HL-60/S4 (cell line): ENCODE results near the gene MOGAT3.

ENCODE experiments used
- in situ Hi-C: fragments of 300-500 bp; cut with MboI; formaldehyde crosslinking; loops from 2 replicates; pipeline ENCODE4 v1.14.3; 2022; ENCODE audit warnings: low sequenced_read_pairs

Gene MOGAT3

DNA sequence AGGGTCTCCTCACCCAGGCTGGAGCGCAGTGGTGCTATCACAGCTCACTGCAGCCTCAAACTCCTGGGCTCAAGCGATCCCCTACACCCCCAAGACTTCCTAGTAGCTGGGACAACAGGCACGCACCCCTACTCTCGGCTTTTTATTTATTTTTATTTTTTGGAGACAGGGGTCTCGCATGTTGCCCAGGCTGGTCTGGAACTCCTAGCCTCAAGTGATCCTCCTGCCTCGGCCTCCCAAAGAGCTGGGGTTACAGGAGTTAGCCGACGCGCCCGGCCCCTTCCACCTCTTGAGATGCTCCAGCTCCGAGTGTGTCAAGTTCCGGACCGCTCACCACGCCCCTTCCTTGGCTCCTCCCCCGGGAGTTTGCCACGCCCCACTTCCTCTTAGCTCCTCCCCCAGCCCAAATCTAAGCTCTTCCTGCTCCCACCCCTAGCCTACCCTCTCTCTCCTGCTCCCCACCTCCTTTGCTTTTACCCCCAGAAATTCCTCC, 27.0 kb downstream of the MOGAT3 start:
- in situ Hi-C loops, result no loop called here

DNA sequence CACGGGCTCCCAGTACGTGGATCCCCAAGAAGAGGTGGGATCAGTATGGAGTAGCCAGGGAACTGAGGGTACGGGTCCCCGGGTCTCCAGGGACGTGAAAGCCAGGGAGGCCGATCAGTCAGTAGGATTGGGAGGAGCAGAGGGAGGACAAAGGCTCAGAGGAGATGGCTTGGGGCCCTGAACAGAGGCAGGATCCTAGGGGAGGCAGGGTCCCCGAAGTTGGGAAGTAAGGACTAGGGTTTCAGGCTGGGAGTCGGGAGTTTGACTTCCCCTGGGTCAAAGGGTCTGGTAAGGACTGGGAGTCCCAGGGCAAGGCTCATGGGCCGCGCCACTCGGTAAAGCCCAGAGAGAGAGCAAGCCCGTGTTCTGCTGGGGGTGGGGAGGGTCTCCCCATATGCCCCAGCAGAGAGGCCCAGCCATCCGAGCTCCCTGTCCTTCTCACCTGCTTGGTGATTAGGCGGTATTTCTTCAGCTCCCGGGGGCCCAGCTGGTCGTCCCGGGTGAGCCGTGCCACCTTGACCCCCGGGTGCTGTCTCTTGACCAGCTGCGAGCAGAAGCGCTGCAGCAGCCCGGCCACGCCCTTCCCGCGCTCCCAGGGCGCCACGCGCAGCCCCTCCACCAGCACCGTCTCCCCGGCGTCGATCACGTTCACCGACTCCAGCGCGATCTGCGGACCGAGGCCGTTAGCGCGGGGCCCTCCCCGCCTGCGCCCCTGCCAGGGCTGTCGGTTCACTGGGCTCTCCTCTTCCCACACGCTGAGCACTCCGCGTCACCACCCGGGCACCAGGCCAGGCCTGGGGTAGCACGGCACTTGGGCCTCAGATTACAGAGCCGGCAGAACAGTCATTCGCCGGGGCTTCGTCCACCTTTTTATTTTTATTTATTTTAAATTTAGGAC, 27.7 kb downstream of the MOGAT3 start:
- in situ Hi-C loops, result no loop called here

DNA sequence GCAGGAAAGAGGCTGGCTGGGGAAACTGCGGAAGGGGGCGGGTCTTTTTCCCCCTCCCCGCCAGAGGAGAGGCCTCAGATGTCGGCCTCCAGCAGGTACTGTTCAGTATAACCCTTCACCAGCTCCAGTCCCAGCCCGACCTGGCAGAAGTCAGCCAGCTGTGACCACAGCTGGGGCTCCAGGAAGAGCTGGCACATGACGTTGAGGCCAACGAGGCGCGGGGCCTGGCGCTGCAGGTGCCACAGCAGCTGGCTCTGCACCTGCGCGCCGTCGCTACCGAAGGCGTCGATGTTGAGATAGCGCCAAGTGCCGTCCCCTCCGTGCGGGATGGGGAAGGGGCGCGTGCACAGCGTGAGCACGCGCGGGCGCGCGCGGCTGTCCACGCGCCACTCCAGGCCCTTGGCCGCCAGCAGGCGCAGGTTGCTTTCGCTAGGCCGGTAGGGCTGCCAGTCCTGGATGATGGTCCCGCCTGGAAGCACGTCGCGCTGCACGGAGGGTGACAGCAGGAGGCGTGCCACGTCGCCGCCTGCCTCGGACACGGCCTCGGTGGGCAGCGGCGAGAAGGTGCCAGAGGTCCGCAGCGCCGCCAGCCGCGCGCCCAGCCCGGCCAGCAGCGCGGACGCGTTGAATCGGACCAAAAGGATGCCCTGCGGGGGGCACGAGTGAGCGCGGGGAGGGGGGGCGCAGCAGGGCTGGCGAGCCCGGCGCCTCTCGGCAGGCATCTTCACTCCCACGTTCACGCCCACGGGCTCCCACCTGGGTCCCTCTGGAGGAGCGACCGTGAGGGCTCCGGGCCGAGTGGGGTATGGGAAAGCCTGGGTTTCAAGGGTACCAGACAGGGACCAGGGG, 28.6 kb downstream of the MOGAT3 start:
- in situ Hi-C loops, result no loop called here

DNA sequence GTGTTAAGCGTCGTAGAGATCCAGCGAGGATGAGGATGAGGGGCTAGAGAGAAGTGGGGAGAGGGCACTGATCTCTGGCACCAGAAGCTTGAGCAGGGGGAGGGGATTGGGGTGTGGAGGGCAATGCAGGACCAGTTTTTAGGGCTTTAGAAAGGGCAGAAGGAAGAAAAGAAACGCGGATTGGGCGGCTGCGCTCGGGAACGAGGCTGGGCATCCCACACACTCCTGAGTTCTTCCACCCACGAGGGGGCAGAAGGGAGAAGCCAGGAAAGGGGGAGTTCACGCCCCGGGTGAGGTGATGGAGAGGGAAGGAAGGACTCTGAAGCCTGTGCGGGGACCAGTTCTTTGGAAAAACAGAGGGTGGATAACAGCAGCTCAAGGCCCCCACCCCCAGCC, 29.4 kb downstream of the MOGAT3 start:
- in situ Hi-C loops, result no loop called here

DNA sequence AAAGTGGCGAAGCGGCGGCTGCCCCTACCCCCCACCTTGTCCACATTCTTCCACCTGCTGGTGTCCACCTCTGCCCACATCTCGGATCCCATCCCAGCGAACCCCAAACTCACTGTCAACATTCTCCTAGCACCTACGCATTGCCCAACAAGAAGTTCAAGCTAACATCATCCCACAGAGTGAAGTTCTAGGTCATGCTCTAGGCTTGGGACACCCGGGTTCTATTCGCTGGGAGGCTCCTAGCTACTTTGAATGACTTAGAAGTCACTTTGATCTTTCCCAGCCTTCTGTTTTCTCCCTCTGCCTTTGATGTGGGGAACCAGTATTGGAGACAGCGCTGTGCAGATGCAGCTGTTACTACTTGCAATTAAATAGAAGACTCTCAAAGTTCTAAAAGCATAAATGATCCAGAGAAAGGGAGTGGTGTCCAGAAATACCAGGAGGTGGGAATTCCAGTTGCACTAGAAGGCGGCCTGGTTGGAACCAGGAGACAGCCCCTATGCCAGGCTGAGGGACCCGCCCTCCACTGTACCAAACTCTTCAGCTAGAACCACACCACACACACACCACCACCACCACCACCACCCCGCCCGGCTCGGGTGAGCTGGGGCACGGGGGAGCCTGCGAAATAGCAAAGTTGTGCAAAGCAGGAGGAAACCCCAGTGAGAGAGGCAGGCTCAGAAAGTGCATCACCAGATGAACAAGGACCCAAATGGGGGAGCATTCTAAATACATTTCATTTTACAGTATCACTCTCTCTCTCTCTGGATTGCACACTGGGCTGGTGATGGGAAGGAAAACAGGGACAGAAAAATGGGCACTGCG, 30.0 kb downstream of the MOGAT3 start:
- in situ Hi-C loops, result no loop called here

DNA sequence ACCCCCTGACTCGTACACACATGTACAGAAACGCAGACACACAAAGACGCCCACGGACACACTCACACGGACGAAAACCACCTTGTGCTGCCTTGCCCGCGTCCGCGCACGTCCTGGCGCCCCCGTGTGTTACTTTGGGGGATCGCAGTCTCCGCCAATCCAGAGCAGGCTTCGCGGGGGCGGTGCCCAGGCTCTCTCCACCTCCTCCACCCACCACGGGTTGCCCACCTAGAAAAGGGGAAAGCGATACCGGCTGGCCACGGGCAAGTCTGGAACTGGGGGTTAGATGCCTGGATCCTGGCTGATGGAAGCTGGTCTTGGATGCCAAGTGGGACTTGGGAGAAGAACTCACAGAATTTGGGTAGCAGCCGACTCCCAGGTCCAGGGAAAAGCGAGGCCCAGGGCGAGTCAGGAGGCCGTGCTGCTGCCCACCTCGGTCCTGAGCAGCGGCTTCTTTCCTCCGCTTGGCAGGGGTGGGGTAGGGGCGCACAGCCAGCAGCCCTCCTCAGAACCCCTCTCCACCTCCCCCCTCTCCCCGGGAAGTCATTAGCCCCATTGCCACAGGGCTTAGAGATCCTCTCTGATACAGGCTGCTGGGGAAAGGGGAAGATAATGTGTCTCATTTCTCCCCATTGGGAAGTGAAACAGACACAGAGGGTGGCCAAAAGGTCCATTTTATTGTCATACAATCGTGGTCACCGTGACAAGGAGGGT, 30.8 kb downstream of the MOGAT3 start:
- in situ Hi-C loops, result no loop called here

DNA sequence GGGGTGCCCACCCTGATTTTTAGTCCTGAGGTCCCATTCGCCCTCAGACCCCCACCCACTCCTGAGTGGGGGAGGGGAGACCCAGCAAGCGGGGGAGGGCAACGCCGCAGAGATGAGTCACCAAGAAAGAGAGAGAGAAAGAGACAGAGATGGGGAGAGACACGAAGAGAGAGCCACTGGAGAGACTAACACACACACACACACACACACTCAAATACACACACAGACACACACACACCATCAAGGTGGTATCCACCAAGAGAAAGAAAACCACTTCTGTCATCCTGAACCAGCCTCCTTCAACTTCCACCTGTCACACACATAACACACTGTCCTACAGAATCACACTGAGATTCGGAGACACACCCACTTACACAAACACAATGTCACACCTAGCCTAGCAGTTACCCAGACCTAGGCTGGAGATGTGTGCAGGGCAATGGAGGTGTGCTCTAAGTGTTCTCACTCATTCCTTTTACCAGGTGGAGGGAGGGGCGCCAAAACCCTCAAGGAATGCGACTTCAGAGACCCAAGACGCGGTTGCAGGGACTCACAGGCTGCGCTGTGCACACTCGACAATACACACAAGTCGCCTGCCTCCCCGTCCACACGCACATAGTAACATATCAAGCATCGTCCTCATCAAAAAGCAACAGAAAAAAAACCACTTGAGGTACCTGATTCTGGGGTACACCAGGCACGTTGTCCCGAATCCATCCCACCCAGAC, 31.6 kb downstream of the MOGAT3 start:
- in situ Hi-C loops, result no loop called here

DNA sequence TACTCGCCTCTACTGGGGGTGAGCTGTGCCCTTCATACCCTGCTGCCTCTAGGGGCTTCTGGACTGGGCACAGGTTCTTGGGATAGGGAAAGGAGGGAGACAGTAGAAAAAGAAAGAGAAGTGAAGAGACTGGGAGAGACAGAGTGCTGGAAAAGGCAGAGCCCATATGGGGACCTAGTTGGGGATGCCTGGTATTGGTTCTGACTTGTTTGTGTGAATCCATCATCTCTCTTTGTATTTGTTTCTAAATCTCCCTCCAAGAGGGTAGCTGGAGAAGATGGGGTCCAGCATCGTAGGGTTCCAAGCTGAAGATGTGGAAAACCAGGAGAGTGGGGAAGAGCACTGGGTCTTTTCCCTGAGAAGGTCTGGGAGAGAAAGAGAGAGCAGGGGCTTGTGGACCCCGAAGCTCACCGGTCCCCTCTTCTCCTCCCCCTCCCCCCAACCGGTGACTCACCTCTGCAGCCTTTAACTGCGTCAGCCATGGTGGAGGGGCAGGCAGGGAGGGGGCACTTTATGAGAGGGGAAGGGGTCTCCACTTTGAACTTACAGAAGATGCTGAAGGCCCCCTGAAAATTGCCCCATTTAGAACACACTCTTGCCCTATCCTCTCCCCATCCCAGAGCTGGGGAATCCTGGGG, 32.3 kb downstream of the MOGAT3 start:
- in situ Hi-C loops, result no loop called here

DNA sequence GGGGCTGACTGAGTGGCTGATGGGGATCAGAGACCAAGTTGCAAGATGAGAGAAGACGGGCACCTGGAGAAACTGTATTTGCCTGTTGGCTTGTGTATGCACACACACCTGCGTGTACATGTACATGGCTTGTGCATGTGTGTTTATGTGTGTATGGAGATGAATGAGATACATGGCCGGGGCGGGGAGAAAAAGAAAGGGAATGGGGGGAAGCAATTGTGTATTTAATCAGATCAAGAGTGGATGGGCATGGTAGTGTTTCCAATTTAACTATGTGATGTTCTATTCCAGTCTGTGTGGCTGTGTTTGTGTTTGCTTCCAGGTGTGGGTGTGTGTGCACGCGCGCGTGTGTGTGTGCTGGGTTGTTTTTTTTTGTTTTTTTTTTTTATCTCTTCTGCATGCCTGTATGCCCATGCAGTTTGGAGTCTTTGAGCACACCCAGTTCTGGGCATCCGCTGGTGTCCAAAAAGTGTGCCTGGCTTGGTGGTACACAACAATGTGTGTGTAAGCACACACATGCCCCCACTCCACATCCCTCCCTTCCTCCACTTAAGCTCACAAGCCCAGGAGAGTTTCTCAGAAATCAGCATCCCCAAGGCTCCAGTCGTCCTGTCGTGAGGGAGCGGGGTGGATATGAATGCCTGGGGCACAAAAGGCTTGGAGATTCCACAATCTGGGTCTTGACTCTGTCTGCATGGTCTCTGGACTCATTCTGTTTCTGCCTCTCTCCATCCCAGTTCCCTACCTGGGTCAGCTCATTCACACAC, 33.0 kb downstream of the MOGAT3 start:
- in situ Hi-C loops, result no loop called here

DNA sequence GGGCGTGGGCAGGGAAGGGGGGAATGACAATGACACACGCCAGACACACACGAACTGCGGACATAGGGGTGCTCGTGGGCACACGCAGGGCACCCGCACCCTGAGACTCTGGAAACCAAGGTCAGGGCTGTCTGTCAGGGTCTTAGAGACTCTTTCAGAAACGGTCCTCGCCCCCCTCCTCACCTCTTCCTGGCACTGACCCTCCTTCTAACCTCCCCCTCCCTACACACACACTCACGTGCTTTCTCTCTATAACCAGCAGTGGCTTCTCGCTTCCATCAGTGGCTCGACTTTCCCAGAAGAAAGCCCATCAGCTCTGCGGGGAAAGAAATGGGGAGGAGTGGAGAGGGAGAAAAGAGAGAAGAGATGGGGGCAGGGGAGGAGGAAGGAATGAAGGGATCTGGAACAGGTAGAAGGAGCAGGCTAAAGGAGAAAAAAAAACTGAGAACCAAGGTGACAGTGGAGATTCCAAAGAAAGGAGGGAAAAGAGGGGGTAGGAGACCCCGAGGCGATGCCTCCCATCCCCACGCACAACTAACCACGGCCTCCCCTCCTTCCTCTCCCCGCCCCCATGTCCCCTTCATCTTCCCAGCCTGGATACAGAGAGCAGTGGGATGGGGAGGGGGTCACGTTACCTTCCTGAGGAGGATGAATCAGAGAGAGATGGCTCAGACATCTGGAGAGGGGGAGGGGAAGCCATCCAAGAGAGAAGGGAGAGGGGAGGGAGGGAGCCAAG, 33.8 kb downstream of the MOGAT3 start:
- in situ Hi-C loops, result no loop called here

DNA sequence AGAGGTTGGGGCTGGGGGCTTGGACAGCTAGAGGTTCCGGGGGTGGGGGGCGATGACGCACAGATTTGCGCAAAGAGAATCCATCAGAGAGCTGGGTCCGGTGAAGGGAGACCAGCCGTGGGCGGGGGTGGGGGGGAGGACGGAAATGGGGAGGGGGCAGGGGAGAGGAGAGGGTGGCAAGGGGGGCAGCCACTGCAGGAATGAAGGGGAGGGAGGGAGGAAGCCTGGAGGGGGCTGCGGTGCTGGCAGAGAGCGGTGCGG, 34.3 kb downstream of the MOGAT3 start:
- in situ Hi-C loops, result no loop called here

DNA sequence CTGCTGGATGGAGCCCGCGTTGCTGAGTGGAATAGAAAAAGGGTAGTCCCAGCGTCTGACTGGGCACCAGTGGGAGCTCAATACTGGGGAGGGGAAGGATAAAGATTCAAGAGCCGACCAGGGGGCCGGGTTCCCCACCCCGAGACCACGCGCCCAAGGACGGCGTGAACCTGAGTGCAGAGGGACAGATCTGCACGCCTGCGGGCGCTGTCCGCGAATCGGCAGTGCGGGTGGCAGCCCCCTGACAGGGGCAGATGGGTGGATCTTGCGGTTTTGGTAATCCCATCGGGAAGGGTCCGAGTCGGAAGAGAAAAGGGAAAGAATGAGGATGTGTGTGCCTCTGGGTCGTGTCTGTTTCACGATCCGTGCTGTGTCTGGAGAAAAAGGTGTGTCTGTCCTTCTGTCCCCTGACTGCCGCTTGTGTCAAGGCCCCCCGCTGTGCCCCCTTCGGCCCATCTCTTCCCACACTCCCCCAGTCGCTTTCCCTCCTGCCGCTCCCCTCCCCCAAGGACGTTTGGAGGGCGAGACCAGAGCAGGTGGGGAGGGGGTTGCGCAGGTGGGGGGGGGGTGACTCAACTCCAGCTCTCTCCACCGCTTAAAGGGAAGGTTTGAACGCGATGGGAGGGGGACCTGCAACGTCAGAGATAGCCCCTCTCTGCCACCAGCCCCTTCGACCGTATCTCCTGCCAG, 34.7 kb downstream of the MOGAT3 start:
- in situ Hi-C loops, result no loop called here

DNA sequence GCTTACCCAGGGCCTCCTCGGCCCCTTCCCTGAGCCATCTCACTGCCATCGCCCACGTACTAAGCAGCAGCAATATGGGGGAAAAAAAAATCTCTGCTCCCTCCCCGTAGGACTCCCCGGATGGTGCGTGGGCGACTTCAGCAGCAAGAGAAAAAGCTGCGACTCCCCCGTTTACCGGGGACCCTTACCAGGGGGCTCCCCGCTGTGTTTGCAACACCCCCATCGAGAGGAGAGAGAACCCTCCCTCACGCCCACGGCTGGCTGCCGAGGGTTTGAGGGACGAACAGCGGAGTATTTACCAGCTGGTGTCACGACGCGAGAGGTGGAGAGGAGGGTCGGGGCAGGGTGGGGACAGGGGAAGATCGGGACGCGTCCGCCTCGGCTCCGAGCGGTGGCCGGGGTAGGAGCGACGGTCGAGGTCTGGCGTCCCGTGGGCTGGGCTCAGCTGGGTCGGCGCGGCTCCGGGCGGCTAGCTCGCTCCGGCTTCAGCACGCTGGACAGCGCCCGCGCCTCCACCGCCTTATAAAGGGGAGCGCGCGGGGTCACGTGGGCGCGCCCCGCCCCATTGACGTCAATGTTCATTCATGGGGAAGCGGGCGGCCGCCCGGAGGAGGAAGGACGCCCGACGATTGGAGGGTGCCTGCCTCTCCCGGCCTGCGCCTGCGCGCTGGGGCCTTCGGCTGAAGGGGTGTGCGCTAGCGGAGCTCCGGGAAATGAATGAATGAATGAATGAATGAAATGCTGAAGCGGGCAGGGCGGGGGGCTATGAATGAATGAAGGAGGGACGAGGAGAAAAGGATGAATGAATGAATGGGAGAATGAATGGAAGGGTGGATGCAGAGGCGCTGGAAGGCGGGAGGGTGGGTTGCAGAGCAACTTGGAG, 35.5 kb downstream of the MOGAT3 start, which contains the start of gene VGF:
Gene VGF (minus strand): TSS at position 495 of the 883 bp plus-strand sequence. CDS start 726 bp downstream, outside the sequence.
- in situ Hi-C loops, result no loop called here

DNA sequence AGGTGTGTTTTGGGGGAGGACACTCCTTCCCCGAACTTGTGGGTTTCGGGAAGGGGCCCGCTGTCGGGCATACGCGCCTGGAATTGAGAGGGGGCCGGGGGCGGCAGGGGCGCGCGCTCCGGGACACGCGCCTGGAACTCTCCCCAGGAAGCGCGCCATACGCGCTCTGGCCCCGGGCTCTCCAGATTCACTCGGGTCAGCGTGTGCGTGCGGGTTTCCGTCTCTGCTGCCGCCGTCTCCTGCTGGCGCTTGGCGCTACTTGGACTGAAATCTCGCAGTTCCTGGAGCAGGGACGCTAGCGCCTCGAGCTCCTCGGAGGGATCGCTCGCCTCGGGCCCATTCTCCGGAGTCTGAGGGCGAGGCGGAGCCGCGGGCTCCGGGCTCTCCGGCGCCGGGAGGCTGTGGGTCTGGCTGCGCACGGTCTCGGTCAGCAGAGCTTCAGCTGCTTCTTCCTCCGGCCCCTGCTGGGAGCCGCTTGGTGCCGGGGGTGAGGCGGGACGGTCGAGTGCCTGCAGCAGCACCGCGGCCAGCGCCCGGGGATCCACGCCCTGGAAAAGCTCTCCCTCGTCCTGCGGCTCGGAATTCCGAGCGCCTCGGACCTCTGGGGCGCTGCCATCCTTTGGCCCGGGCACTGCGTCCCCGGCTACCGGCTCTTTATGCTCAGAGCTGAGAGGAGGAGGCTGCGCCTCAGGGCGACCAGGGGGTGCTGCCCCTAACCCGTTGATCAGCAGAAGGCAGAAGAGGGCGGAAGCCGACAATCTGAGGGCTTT, 36.6 kb downstream of the MOGAT3 start:
- in situ Hi-C loops, result no loop called here

DNA sequence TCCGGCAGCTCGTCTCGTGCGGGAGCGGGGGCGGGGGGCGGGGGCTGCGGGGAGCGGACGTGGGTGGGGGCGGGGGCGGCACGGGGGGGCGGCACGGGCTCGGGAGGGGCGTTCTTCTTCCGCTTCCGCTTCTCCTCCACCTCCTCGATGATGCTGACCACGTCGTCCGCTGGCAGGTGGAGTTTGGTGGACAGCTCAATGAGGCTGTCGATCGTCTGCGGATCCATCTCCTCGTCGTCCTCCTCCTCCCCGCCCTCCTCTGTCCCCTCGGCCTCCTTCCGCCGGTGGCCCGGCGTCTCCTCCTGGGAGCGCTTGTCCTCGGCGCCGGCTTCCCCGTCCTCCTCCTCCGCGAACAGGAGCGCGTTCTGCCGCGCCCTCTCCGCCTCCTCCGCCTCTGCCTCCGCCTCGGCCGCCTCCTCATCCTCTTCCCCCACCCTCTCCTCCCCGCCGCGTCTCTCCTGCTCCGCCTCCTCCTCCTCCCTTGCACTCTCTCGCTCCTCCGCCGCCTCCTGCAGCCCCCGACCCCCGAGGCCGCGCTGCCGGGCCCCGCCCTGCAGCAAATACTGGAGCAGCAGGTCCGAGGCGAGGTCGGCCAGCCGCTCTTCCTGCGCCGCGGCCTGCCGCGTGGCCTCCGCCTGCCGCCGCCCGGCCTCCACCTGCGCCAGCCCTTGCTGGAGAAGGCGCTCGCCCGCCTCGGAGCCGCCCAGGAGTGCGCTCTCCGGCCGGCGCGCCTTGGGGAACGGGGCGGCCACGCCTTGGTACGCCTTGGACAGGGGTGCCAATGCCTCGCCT, 37.4 kb downstream of the MOGAT3 start:
- in situ Hi-C loops, result no loop called here
